Breast epithelium (tissue), 3 donors: Measurements from ENCODE around the gene CHRNA1.

Source experiments
- CTCF ChIP-seq, 3 donors: fragments of 450-650 bp; IDR thresholded peaks; one replicate each; pipeline ENCODE4 v1.5.1; 2016 to 2017; ENCODE audit warnings: antibody characterized with exemption in 3 of 3, mild to moderate bottlenecking in 3 of 3, moderate library complexity in 3 of 3
- POLR2A ChIP-seq: fragments of 450-650 bp; IDR thresholded peaks from one replicate; pipeline ENCODE4 v1.6.1; 2016; ENCODE audit warnings: antibody characterized with exemption, mild to moderate bottlenecking, moderate library complexity

DNA sequence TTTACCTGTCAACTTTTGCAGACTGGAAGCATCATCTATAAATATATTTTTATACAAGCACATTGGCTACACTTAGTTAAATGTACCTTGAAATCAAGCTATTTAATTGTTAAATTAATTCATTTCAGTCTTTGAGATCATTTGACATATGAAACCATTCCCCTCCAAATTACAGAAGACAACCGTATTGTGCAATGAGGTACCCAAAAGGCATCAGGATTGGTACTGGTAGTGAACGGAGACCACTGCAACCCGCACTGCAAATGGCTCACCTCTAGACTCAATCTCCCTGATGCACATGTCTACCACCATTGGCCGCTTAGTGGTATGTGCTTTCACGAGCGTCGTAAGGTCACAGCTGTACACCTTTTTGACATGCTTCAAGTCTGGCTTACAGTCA, 47.8 kb upstream of the CHRNA1 start:
- no peak for TF ChIP-seq CTCF (IDR thresholded peaks at IDR 0.05)
- no peak for TF ChIP-seq POLR2A
